ENCODE measurements around the gene DNAH11. TPM values are rescaled to one million over a fixed set of nuclear protein-coding genes. Genes with fewer than 3 reads are reported as not detected.

The DNAH11 gene
- total and polyA plus RNA-seq, 8 donors, result 0.46 to 3.8 (median 1.1) TPM

- H3K27me3 ChIP-seq, result no peaks in the 10 kb centered on the region
- no peaks in the 10 kb centered on the region for H3K9me3 ChIP-seq
- no peaks in the 10 kb centered on the region for H3K36me3 ChIP-seq
- no peak overlapping the region for H3K4me3 ChIP-seq
- intact Hi-C loops (cut with DNase I), result no loop called here
- no peak overlapping the region for H3K27ac ChIP-seq
- no peak for DNase-seq
- no peak for TF ChIP-seq CTCF (IDR thresholded peaks at IDR 0.05)
- ATAC-seq, result no peak
- 36 to 51% methylated on average over 5 of the region's 5 CpGs for whole genome bisulfite sequencing, 2 donors
- FAIRE-seq, result no peak
- no peaks in the 10 kb centered on the region for H3K4me1 ChIP-seq
Observed at GRCh38 chr7:21768279-21768678, 225.4 kb downstream of the DNAH11 start.

GRCh38 chr7:21771266-21771665 is 228.4 kb downstream of the DNAH11 start:
- Histone ChIP-seq H3K27ac (no peak overlapping the region), H3K4me1 (no peaks in the 10 kb centered on the region), H3K4me3 (no peak overlapping the region), H3K9me3 (no peaks in the 10 kb centered on the region), H3K27me3 (no peaks in the 10 kb centered on the region), H3K36me3 (no peaks in the 10 kb centered on the region)
- TF ChIP-seq CTCF (IDR thresholded peaks at IDR 0.05), result no peak
- WGBS, 2 donors, result 59 to 62% methylated on average over 5 of the region's 5 CpGs
- ATAC-seq (no peak), FAIRE-seq (no peak), DNase-seq (no peak)
- intact Hi-C loops (cut with DNase I), result no loop called here

- FAIRE-seq, result no peak
- Histone ChIP-seq H3K27me3 (no peaks in the 10 kb centered on the region), H3K9me3 (no peaks in the 10 kb centered on the region), H3K4me1 (no peaks in the 10 kb centered on the region), H3K36me3 (no peaks in the 10 kb centered on the region), H3K4me3 (no peak overlapping the region), H3K27ac (no peak overlapping the region)
- TF ChIP-seq CTCF (IDR thresholded peaks at IDR 0.05), result no peak
- WGBS, 2 donors, result 22 to 36% methylated on average over 5 of the region's 5 CpGs
- no peak for DNase-seq
- ATAC-seq, result no peak
- intact Hi-C loops (cut with DNase I), result no loop called here
Observed at GRCh38 chr7:21771906-21772610, 229.2 kb downstream of the DNAH11 start.

- FAIRE-seq (no peak), ATAC-seq (no peak), DNase-seq (no peak)
- no peak overlapping the region for H3K27ac ChIP-seq
- H3K36me3 ChIP-seq, result no peaks in the 10 kb centered on the region
- no peaks in the 10 kb centered on the region for H3K4me1 ChIP-seq
- WGBS, 2 donors, result 54 to 69% methylated on average over 3 of the region's 3 CpGs
- no peak for TF ChIP-seq CTCF (IDR thresholded peaks at IDR 0.05)
- no peak overlapping the region for H3K4me3 ChIP-seq
- H3K9me3 ChIP-seq, result no peaks in the 10 kb centered on the region
- H3K27me3 ChIP-seq, result no peaks in the 10 kb centered on the region
- intact Hi-C loops (cut with DNase I), result no loop called here
Observed at GRCh38 chr7:21773326-21773725, 230.5 kb downstream of the DNAH11 start.

GRCh38 chr7:21777921-21778320 is 235.1 kb downstream of the DNAH11 start:
- Histone ChIP-seq H3K4me1 (no peaks in the 10 kb centered on the region), H3K27me3 (no peaks in the 10 kb centered on the region), H3K4me3 (no peak overlapping the region), H3K9me3 (no peaks in the 10 kb centered on the region), H3K36me3 (no peaks in the 10 kb centered on the region), H3K27ac (no peak overlapping the region)
- WGBS, 2 donors, result 76 to 93% methylated on average over 2 of the region's 2 CpGs
- FAIRE-seq, result no peak
- no peak for ATAC-seq
- intact Hi-C loops (cut with DNase I), result no loop called here
- TF ChIP-seq CTCF (IDR thresholded peaks at IDR 0.05), result no peak
- DNase-seq, result no peak

Data from pancreas (tissue), 10 donors.